Muscle layer of duodenum (tissue), 2 donors: Measurements from ENCODE around the gene SSR3.
A peak's percentile ranks its signal among the peaks of the same experiment; 100 is the strongest.

ENCODE experiments used
- H3K27ac ChIP-seq: one replicate; pipeline ENCODE4 v1.7.0; 2013; ENCODE audit warnings: mild to moderate bottlenecking, low read length
- H3K27me3 ChIP-seq: one replicate; pipeline ENCODE4 v1.7.0; 2013; ENCODE audit warnings: low read depth, mild to moderate bottlenecking, control low read depth, low read length
- H3K36me3 ChIP-seq, 2 donors: one replicate each; pipeline ENCODE4 v1.7.0; 2013; ENCODE audit warnings: low read length in 2 of 2, control low read depth in 1 of 2, mild to moderate bottlenecking in 1 of 2; ENCODE audit not compliant: insufficient read depth in 2 of 2, control insufficient read depth in 1 of 2
- H3K4me1 ChIP-seq, 2 donors: one replicate each; pipeline ENCODE4 v1.7.0; 2013; ENCODE audit warnings: low read length in 2 of 2, mild to moderate bottlenecking in 2 of 2, control low read depth in 1 of 2, moderate library complexity in 1 of 2; ENCODE audit not compliant: insufficient read depth in 2 of 2, control insufficient read depth in 1 of 2
- H3K4me3 ChIP-seq, 2 donors: one replicate each; pipeline ENCODE4 v1.7.0; 2013; ENCODE audit warnings: low read length in 2 of 2, low read depth in 1 of 2, mild to moderate bottlenecking in 1 of 2
- H3K9me3 ChIP-seq, 2 donors: one replicate each; pipeline ENCODE4 v1.7.0; 2013; ENCODE audit warnings: low read length in 2 of 2, control low read depth in 1 of 2, mild to moderate bottlenecking in 1 of 2; ENCODE audit not compliant: control insufficient read depth in 1 of 2
- donor health status: healthy.

SSR3 gene

GRCh38 chr3:156511987-156512677, 42.8 kb downstream of the SSR3 start:
- Histone ChIP-seq H3K4me1 (peaks cover 8 to 19% of the 10 kb centered on the region in 2 donors), H3K9me3 (no peaks in the 10 kb centered on the region), H3K4me3 (no peak overlapping the region), H3K27me3 (no peaks in the 10 kb centered on the region), H3K36me3 (no peaks in the 10 kb centered on the region), H3K27ac (no peak overlapping the region)

GRCh38 chr3:156509189-156510174, 45.4 kb downstream of the SSR3 start:
- Histone ChIP-seq H3K27me3 (no peaks in the 10 kb centered on the region), H3K9me3 (no peaks in the 10 kb centered on the region), H3K4me3 (no peak overlapping the region), H3K27ac (no peak overlapping the region), H3K36me3 (no peaks in the 10 kb centered on the region), H3K4me1 (peaks cover 0 to 8% of the 10 kb centered on the region in 2 donors)

DNA sequence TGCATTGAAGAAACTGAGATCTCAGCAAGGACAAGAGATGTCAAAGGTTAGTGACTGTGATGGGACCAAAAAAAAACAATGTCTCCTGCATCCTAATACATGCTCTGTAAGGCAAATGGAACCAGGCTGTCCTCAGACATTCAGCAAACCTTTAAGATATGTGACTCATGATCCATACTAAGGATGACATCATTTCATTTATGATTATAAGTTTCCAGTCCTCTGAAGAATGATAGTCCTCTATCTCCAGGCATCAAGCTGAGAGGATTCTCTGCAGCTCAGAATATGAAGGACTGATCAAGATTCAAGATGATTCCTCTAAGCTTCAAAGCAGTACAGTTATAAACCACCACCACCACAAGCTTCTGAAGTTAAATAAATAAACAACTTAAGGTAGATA, 47.6 kb downstream of the SSR3 start:
- no peaks in the 10 kb centered on the region for H3K9me3 ChIP-seq
- H3K27ac ChIP-seq, result no peak overlapping the region
- no peaks in the 10 kb centered on the region for H3K36me3 ChIP-seq
- no peak overlapping the region for H3K4me3 ChIP-seq
- no peaks in the 10 kb centered on the region for H3K27me3 ChIP-seq
- peaks cover 0 to 8% of the 10 kb centered on the region in 2 donors for H3K4me1 ChIP-seq

- no peaks in the 10 kb centered on the region for H3K36me3 ChIP-seq
- H3K4me3 ChIP-seq, result no peak overlapping the region
- H3K27ac ChIP-seq, result no peak overlapping the region
- H3K9me3 ChIP-seq, result no peaks in the 10 kb centered on the region
- no peaks in the 10 kb centered on the region for H3K27me3 ChIP-seq
- H3K4me1 ChIP-seq, result no peaks in the 10 kb centered on the region
Measured at GRCh38 chr3:156498307-156498706, 56.6 kb downstream of the SSR3 start.

GRCh38 chr3:156497326-156497725, 57.6 kb downstream of the SSR3 start:
- Histone ChIP-seq H3K9me3 (no peaks in the 10 kb centered on the region), H3K4me1 (peaks cover 0 to 8% of the 10 kb centered on the region in 2 donors), H3K4me3 (no peak overlapping the region), H3K27ac (no peak overlapping the region), H3K27me3 (no peaks in the 10 kb centered on the region), H3K36me3 (no peaks in the 10 kb centered on the region)

DNA sequence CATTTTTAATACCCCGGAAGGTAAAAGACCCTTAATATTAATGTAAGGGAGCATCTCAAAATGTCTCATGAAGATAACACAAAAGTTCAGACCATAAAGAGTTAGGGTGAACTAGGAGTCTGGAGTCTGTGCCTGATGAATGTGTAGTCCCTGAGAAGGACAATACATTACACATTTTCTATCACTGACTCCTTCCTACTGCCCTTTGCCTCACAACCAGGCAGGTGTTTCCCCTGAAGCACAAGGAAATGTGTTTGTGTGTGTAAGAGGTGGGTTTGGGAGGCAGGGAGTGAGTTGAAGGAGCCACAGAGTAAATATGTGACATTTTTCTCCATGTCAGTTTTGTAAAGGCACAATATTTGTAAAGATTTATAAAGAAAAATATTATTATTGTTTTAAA, 59.1 kb downstream of the SSR3 start:
- H3K9me3 ChIP-seq, result no peaks in the 10 kb centered on the region
- no peaks in the 10 kb centered on the region for H3K27me3 ChIP-seq
- H3K27ac ChIP-seq, result no peak overlapping the region
- peaks cover 0 to 10% of the 10 kb centered on the region in 2 donors for H3K4me1 ChIP-seq
- no peaks in the 10 kb centered on the region for H3K36me3 ChIP-seq
- H3K4me3 ChIP-seq, result no peak overlapping the region

DNA sequence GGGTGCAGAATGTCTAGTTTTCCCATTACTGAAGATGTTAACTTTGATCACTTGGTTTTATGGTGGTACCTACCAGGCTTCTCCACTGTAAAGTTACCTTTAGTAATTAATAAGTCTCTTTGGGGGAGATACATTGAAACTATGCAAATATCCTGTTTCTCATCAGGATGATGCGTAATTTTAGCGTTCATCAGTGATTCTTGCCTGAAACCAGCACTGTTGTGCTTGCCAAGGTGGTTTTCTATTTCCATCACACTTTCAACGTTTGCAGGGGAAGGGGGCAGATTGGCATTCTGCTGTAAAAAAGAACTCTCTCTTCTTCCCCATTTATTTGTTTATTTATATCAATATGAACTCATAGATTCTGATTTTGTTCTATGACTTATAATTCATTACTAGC, 61.0 kb downstream of the SSR3 start:
- Histone ChIP-seq H3K9me3 (no peaks in the 10 kb centered on the region), H3K27ac (no peak overlapping the region)

DNA sequence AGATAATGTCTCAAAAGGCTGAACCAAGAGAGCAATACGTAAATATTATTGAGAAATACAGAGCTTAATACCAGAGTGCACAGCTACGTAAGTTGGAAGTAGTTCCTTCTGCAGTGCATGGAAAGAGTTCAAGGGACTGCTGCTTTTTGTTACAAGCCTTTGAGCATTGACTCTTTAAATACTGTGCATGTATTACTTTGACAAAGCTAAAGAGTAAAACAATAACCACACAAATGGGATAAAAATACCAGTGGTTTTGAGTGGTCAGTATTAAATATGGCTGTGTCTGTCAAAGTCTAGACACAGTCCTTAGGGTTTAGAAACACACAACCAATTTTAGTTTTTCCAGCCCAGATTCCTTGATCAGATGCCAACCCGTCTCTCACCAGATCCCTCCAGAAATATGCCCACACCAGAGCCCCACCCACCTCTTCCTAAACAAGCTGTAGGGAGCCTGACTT, 62.1 kb downstream of the SSR3 start:
- Histone ChIP-seq H3K27ac (peak overlapping the region; percentile 47), H3K27me3 (no peaks in the 10 kb centered on the region), H3K4me1 (peaks cover 0 to 15% of the 10 kb centered on the region in 2 donors), H3K36me3 (no peaks in the 10 kb centered on the region), H3K4me3 (peak overlapping the region in 1 of 2 donors; percentile 17), H3K9me3 (no peaks in the 10 kb centered on the region)

More for the DNA sequence above, 61.0 kb downstream of the SSR3 start:
- no peaks in the 10 kb centered on the region for H3K27me3 ChIP-seq
- H3K36me3 ChIP-seq, result no peaks in the 10 kb centered on the region
- H3K4me3 ChIP-seq, result no peak overlapping the region
- peaks cover 0 to 15% of the 10 kb centered on the region in 2 donors for H3K4me1 ChIP-seq

- Histone ChIP-seq H3K27ac (no peak overlapping the region), H3K4me3 (no peak overlapping the region), H3K9me3 (no peaks in the 10 kb centered on the region), H3K27me3 (no peaks in the 10 kb centered on the region), H3K4me1 (peaks cover 0 to 15% of the 10 kb centered on the region in 2 donors), H3K36me3 (no peaks in the 10 kb centered on the region)
Measured at GRCh38 chr3:156491192-156491591, 63.7 kb downstream of the SSR3 start.
